MM.1S (cell line): ENCODE measurements around the gene SLC25A22.

Experiments used
- DNase-seq: peaks from one replicate; pipeline ENCODE4 v3.0.0-alpha.2; 2015
- H2AFZ ChIP-seq: fragments of 300-600 bp; sonication (generic); 2 replicates; pipeline ENCODE4 v1.6.0; 2016; ENCODE audit warnings: antibody characterized with exemption, low read length
- H3F3A ChIP-seq: fragments of 300-600 bp; sonication (generic); 2 replicates; pipeline ENCODE4 v1.6.1; 2016; ENCODE audit warnings: mild to moderate bottlenecking, antibody characterized with exemption, low read length, moderate library complexity, mixed read lengths; ENCODE audit not compliant: insufficient read depth
- H3K27ac ChIP-seq: fragments of 300-600 bp; sonication (generic); 2 replicates; pipeline ENCODE4 v1.5.1; 2016; ENCODE audit warnings: mild to moderate bottlenecking, low read length
- H3K27me3 ChIP-seq: fragments of 300-600 bp; sonication (generic); replicated peaks from 2 replicates; pipeline ENCODE4 v1.6.0; 2016; ENCODE audit warnings: low read length; ENCODE audit not compliant: insufficient read depth
- H3K36me3 ChIP-seq: fragments of 300-600 bp; sonication (generic); replicated peaks from 2 replicates; pipeline ENCODE4 v1.6.1; 2016; ENCODE audit warnings: mild to moderate bottlenecking, low read length, mixed read lengths; ENCODE audit not compliant: insufficient read depth
- H3K4me1 ChIP-seq: fragments of 300-600 bp; sonication (generic); 2 replicates; pipeline ENCODE4 v1.6.1; 2016; ENCODE audit warnings: low read length, mixed read lengths
- H3K4me2 ChIP-seq: fragments of 300-600 bp; sonication (generic); 2 replicates; pipeline ENCODE4 v1.6.0; 2016; ENCODE audit warnings: low read depth, low read length
- H3K4me3 ChIP-seq: fragments of 300-600 bp; sonication (generic); 2 replicates; pipeline ENCODE4 v1.5.1; 2016; ENCODE audit warnings: low read length, mixed read lengths
- H3K79me2 ChIP-seq: fragments of 300-600 bp; sonication (generic); 2 replicates; pipeline ENCODE4 v1.6.1; 2016; ENCODE audit warnings: mixed run types, low read length, mixed read lengths
- H3K9ac ChIP-seq: fragments of 300-600 bp; sonication (generic); 2 replicates; pipeline ENCODE4 v1.6.1; 2016; ENCODE audit warnings: low read length, mixed read lengths
- H3K9me2 ChIP-seq: fragments of 300-600 bp; sonication (generic); replicated peaks from 2 replicates; pipeline ENCODE4 v1.6.1; 2016; ENCODE audit warnings: mild to moderate bottlenecking, low read length, mixed read lengths; ENCODE audit not compliant: insufficient read depth
- H3K9me3 ChIP-seq: fragments of 300-600 bp; sonication (generic); replicated peaks from 2 replicates; pipeline ENCODE4 v1.6.1; 2016; ENCODE audit warnings: mild to moderate bottlenecking, low read length, mixed read lengths; ENCODE audit not compliant: insufficient read depth
- H4K20me1 ChIP-seq: fragments of 300-600 bp; sonication (generic); 2 replicates; pipeline ENCODE4 v1.6.1; 2016; ENCODE audit warnings: mild to moderate bottlenecking, low read length, moderate library complexity, mixed read lengths; ENCODE audit not compliant: insufficient read depth
- CTCF ChIP-seq: fragments of 300-600 bp; sonication (generic); IDR thresholded peaks from 2 replicates; pipeline ENCODE4 v1.5.1; 2016; ENCODE audit warnings: antibody characterized with exemption, low read length, mixed read lengths
- EZH2 ChIP-seq: fragments of 300-600 bp; sonication (generic); optimal IDR thresholded peaks from 2 replicates; pipeline ENCODE3; 2017; ENCODE audit warnings: low read depth, mild to moderate bottlenecking, antibody characterized with exemption, low read length, mixed read lengths
- EZH2phosphoT487 ChIP-seq: fragments of 300-600 bp; sonication (generic); IDR thresholded peaks from 2 replicates; pipeline ENCODE4 v1.6.1; 2018; ENCODE audit warnings: antibody characterized with exemption, low read length

SLC25A22 gene

DNA sequence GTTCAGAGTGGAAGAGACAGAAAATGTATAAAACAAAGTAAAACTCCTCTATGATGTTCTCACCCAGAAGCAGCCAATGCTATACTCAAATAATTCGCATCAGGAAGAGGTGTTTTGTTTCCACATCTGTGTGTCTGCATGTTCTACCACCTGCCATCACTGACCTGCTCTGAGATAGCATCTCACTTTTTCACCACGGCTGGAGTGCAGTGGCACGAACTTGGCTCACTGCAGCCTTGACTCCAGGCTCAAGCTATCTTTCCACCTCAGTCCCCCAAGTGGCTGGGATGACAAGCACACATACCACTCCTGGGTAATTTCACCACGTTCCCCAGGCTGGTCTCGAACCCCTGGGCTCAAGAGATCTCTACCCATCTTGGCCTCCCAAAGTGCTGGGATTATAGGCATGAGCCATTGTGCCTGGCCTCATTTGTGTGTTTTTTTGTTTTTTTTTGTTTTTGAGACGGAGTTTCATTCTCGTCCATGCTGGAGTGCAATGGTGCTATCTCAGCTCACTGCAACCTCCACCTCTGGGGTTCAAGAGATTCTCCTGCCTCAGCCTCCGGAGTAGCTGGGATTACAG, 36.5 kb downstream of the SLC25A22 start:
- H4K20me1 ChIP-seq = peaks cover 3% of the 10 kb centered on the region; the same call in 1 of the 2 replicates
- H3K9me2 ChIP-seq = no peaks in the 10 kb centered on the region
- peaks cover 8% of the 10 kb centered on the region for H3K36me3 ChIP-seq
- peaks cover 22% of the 10 kb centered on the region for H3F3A ChIP-seq
- no peaks in the 10 kb centered on the region for H3K4me1 ChIP-seq
- TF ChIP-seq EZH2phosphoT487 (no peak), EZH2 (no peak), CTCF (no peak)
- H3K9ac ChIP-seq = no peak overlapping the region
- DNase-seq = no peak
- no peaks in the 10 kb centered on the region for H3K27me3 ChIP-seq
- H3K27ac ChIP-seq = no peak overlapping the region
- H3K79me2 ChIP-seq = peaks cover 19% of the 10 kb centered on the region
- H3K4me2 ChIP-seq = no peak overlapping the region
- no peak overlapping the region for H3K4me3 ChIP-seq
- no peaks in the 10 kb centered on the region for H3K9me3 ChIP-seq
- no peak overlapping the region for H2AFZ ChIP-seq

GRCh38 chr11:760236-760635, 37.8 kb downstream of the SLC25A22 start:
- peaks cover 33% of the 10 kb centered on the region for H3K79me2 ChIP-seq
- no peak overlapping the region for H3K4me2 ChIP-seq
- DNase-seq = no peak
- peaks cover 13% of the 10 kb centered on the region for H3K36me3 ChIP-seq
- H3F3A ChIP-seq = peaks cover 20% of the 10 kb centered on the region
- H3K4me1 ChIP-seq = no peaks in the 10 kb centered on the region
- no peak overlapping the region for H3K4me3 ChIP-seq
- TF ChIP-seq EZH2 = no peak
- TF ChIP-seq CTCF = no peak
- no peak for TF ChIP-seq EZH2phosphoT487
- no peak overlapping the region for H3K9ac ChIP-seq
- no peak overlapping the region for H3K27ac ChIP-seq
- peaks cover 3% of the 10 kb centered on the region; the same call in 1 of the 2 replicates for H4K20me1 ChIP-seq
- H3K27me3 ChIP-seq = no peaks in the 10 kb centered on the region
- no peaks in the 10 kb centered on the region for H3K9me2 ChIP-seq
- H3K9me3 ChIP-seq = no peaks in the 10 kb centered on the region
- no peak overlapping the region for H2AFZ ChIP-seq

- Histone ChIP-seq H3K9ac (no peak overlapping the region), H2AFZ (no peak overlapping the region), H3K9me3 (no peaks in the 10 kb centered on the region), H3K79me2 (peaks cover 71% of the 10 kb centered on the region), H3K36me3 (no peaks in the 10 kb centered on the region), H3K4me2 (no peak overlapping the region), H3K4me1 (no peaks in the 10 kb centered on the region), H3F3A (peaks cover 13% of the 10 kb centered on the region), H3K4me3 (no peak overlapping the region), H4K20me1 (0 out of 2 replicates have a peak, but pooled peaks cover 2% of the 10 kb centered on the region), H3K27me3 (no peaks in the 10 kb centered on the region), H3K9me2 (no peaks in the 10 kb centered on the region), H3K27ac (no peak overlapping the region)
- DNase-seq = no peak
- TF ChIP-seq EZH2phosphoT487 = no peak
- TF ChIP-seq CTCF = no peak
- TF ChIP-seq EZH2 = no peak
Measured at GRCh38 chr11:749731-750130, 48.4 kb downstream of the SLC25A22 start.
